GM12864 (cell line): ENCODE results near the gene DVL1.

Experiments
- DNase-seq: peaks from one replicate; pipeline ENCODE4 v3.0.0-alpha.2; 2011; ENCODE audit warnings: low read depth
- H3K4me3 ChIP-seq: 2 replicates; pipeline ENCODE4 v1.5.1; 2011; ENCODE audit warnings: mild to moderate bottlenecking, low read depth, low read length, control low read depth
- TF ChIP-seq, protein P1 (sequence below): IDR thresholded peaks from 2 replicates; pipeline ENCODE4 v1.5.1; 2011; ENCODE audit warnings: low read depth, mild to moderate bottlenecking, moderate library complexity, low read length, control low read depth, inconsistent platforms; ENCODE audit errors: missing control alignments

The DVL1 gene

DNA sequence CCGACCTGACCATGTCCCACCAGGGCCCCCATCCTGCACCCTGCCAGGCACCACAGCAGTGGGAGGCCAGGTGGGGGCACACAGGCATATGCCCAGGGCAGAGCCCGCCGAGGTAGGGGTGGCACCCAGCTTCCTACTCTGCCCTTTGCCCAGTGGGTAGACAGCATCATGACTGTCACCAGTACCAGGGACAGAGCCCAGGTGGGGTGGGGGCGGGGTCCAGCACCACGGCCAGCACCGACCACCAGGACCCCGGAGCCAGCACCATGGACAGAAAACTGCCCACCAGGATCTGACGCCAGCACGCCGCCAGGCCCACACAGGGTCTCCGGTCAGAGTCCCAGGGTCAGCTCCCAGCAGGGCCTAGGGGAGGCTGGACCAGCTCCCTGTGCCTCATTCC is 14.4 kb downstream of the DVL1 start:
- no peak overlapping the region for H3K4me3 ChIP-seq
- DNase-seq = no peak
- TF ChIP-seq, protein P1, sequence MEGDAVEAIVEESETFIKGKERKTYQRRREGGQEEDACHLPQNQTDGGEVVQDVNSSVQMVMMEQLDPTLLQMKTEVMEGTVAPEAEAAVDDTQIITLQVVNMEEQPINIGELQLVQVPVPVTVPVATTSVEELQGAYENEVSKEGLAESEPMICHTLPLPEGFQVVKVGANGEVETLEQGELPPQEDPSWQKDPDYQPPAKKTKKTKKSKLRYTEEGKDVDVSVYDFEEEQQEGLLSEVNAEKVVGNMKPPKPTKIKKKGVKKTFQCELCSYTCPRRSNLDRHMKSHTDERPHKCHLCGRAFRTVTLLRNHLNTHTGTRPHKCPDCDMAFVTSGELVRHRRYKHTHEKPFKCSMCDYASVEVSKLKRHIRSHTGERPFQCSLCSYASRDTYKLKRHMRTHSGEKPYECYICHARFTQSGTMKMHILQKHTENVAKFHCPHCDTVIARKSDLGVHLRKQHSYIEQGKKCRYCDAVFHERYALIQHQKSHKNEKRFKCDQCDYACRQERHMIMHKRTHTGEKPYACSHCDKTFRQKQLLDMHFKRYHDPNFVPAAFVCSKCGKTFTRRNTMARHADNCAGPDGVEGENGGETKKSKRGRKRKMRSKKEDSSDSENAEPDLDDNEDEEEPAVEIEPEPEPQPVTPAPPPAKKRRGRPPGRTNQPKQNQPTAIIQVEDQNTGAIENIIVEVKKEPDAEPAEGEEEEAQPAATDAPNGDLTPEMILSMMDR = no peak

DNA sequence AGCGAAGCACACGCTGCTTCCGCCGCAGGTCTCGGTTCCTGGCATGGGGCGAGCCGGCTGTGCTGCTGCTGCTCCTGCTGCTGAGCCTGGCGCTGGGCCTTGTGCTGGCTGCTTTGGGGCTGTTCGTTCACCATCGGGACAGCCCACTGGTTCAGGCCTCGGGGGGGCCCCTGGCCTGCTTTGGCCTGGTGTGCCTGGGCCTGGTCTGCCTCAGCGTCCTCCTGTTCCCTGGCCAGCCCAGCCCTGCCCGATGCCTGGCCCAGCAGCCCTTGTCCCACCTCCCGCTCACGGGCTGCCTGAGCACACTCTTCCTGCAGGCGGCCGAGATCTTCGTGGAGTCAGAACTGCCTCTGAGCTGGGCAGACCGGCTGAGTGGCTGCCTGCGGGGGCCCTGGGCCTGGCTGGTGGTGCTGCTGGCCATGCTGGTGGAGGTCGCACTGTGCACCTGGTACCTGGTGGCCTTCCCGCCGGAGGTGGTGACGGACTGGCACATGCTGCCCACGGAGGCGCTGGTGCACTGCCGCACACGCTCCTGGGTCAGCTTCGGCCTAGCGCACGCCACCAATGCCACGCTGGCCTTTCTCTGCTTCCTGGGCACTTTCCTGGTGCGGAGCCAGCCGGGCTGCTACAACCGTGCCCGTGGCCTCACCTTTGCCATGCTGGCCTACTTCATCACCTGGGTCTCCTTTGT is 15.5 kb downstream of the DVL1 start:
- DNase-seq = no peak
- TF ChIP-seq, protein P1 = no peak
- no peak overlapping the region for H3K4me3 ChIP-seq

GRCh38 chr1:1332774-1333480 is 16.3 kb downstream of the DVL1 start:
- H3K4me3 ChIP-seq = no peak overlapping the region
- TF ChIP-seq, protein P1 = no peak
- DNase-seq = no peak

DNA sequence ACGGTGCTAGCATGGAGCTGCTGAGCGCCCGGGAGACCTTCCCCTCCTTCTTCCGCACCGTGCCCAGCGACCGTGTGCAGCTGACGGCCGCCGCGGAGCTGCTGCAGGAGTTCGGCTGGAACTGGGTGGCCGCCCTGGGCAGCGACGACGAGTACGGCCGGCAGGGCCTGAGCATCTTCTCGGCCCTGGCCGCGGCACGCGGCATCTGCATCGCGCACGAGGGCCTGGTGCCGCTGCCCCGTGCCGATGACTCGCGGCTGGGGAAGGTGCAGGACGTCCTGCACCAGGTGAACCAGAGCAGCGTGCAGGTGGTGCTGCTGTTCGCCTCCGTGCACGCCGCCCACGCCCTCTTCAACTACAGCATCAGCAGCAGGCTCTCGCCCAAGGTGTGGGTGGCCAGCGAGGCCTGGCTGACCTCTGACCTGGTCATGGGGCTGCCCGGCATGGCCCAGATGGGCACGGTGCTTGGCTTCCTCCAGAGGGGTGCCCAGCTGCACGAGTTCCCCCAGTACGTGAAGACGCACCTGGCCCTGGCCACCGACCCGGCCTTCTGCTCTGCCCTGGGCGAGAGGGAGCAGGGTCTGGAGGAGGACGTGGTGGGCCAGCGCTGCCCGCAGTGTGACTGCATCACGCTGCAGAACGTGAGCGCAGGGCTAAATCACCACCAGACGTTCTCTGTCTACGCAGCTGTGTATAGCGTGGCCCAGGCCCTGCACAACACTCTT is 17.0 kb downstream of the DVL1 start:
- no peak overlapping the region for H3K4me3 ChIP-seq
- TF ChIP-seq, protein P1 = no peak
- DNase-seq = no peak

DNA sequence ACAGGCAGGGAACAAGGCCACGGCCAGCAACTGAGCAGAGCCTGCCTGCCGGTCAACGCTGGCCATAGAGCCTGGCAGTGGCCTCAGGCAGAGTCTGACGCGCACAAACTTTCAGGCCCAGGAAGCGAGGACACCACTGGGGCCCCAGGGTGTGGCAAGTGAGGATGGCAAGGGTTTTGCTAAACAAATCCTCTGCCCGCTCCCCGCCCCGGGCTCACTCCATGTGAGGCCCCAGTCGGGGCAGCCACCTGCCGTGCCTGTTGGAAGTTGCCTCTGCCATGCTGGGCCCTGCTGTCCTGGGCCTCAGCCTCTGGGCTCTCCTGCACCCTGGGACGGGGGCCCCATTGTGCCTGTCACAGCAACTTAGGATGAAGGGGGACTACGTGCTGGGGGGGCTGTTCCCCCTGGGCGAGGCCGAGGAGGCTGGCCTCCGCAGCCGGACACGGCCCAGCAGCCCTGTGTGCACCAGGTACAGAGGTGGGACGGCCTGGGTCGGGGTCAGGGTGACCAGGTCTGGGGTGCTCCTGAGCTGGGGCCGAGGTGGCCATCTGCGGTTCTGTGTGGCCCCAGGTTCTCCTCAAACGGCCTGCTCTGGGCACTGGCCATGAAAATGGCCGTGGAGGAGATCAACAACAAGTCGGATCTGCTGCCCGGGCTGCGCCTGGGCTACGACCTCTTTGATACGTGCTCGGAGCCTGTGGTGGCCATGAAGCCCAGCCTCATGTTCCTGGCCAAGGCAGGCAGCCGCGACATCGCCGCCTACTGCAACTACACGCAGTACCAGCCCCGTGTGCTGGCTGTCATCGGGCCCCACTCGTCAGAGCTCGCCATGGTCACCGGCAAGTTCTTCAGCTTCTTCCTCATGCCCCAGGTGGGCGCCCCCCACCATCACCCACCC is 17.9 kb downstream of the DVL1 start, which contains the start of gene TAS1R3:
Gene TAS1R3, plus strand, starts transcription at position 213 of the 898 bp plus-strand sequence. Its CDS starts 66 bp downstream, at position 279.
- DNase-seq = no peak
- H3K4me3 ChIP-seq = no peak within 1 kb of the TSS
- TF ChIP-seq, protein P1 = no peak

GRCh38 chr1:1330366-1331067 is 18.7 kb downstream of the DVL1 start:
- TF ChIP-seq, protein P1 = no peak
- no peak for DNase-seq
- H3K4me3 ChIP-seq = no peak overlapping the region
